Stimulated activated CD4-positive, alpha-beta T cell treated with anti-CD3 and anti-CD28 coated beads, Interleukin-1b, Interleukin-23, amount 100 ng/mL, for 4 hours (primary cell): ENCODE results near the gene FOXO6.
A peak's percentile ranks its signal among the peaks of the same experiment; 100 is the strongest.

ENCODE experiments used
- DNase-seq, 2 donors: peaks; one replicate each; pipeline ENCODE4 v3.0.0-alpha.2; 2020; ENCODE audit warnings: low read depth in 2 of 2

Gene FOXO6

GRCh38 chr1:41382480-41383090 lies 21.4 kb downstream of the FOXO6 start:
- DNase-seq = no peak

- DNase-seq = peak in 1 of 2 donors; percentile 35
These were observed 22.0 kb downstream of the FOXO6 start for GRCh38 chr1:41383094-41383852.

- DNase-seq = no peak
These were observed 23.3 kb downstream of the FOXO6 start for GRCh38 chr1:41384579-41384978.

- no peak for DNase-seq
These were observed 24.4 kb downstream of the FOXO6 start for GRCh38 chr1:41385398-41386195.

- DNase-seq = no peak
These were observed 25.0 kb downstream of the FOXO6 start for GRCh38 chr1:41386196-41386663.

- no peak for DNase-seq
These were observed 26.4 kb downstream of the FOXO6 start for GRCh38 chr1:41387667-41388091.

GRCh38 chr1:41388510-41388909 lies 27.3 kb downstream of the FOXO6 start:
- DNase-seq = no peak

- DNase-seq = no peak
These were observed 27.8 kb downstream of the FOXO6 start for GRCh38 chr1:41389009-41389408.

GRCh38 chr1:41390166-41390565 lies 28.9 kb downstream of the FOXO6 start:
- DNase-seq = no peak

- DNase-seq = no peak
These were observed 29.3 kb downstream of the FOXO6 start for GRCh38 chr1:41390573-41390972.

- no peak for DNase-seq
These were observed 30.7 kb downstream of the FOXO6 start for GRCh38 chr1:41391834-41392527.

- DNase-seq = no peak
These were observed 31.3 kb downstream of the FOXO6 start for GRCh38 chr1:41392528-41392924.

GRCh38 chr1:41393716-41394368 lies 32.6 kb downstream of the FOXO6 start:
- DNase-seq = no peak

- no peak for DNase-seq
These were observed 33.1 kb downstream of the FOXO6 start for GRCh38 chr1:41394369-41394744.

- no peak for DNase-seq
These were observed 34.0 kb downstream of the FOXO6 start for GRCh38 chr1:41394959-41395956.

- no peak for DNase-seq
These were observed 34.9 kb downstream of the FOXO6 start for GRCh38 chr1:41396084-41396483.

- DNase-seq = no peak
These were observed 35.8 kb downstream of the FOXO6 start for GRCh38 chr1:41397020-41397419.

- DNase-seq = no peak
These were observed 36.6 kb downstream of the FOXO6 start for GRCh38 chr1:41397753-41398330.

GRCh38 chr1:41399145-41399795 lies 38.0 kb downstream of the FOXO6 start:
- no peak for DNase-seq
